Activated CD8-positive, alpha-beta T cell treated with anti-CD3 and anti-CD28 coated beads for 36 hours (primary cell): ENCODE measurements around the gene FFAR1. TPM values are rescaled to one million over a fixed set of nuclear protein-coding genes. Genes with fewer than 3 reads are reported as not detected.
A peak's percentile ranks its signal among the peaks of the same experiment; 100 is the strongest.

ENCODE experiments used
- ATAC-seq: fragments of 200-7000 bp; cut with Tn5 transposase; one replicate; pipeline ENCODE4 v1.10.0; 2021; ENCODE audit warnings: mild to moderate bottlenecking, moderate library complexity
- CTCF ChIA-PET: fragments of 350-600 bp; sonication (Branson Sonifier 250); formaldehyde crosslinking; loops from one replicate; lab custom pipeline; 2021; ENCODE audit warnings: antibody characterized with exemption; lab: Charles Lee
- POLR2A ChIA-PET: fragments of 350-600 bp; sonication (Branson Sonifier 250); formaldehyde crosslinking; loops from one replicate; lab custom pipeline; 2021; ENCODE audit warnings: antibody characterized with exemption; lab: Charles Lee
- DNase-seq: peaks from one replicate; pipeline ENCODE4 v3.0.0-alpha.2; 2020
- H3K27ac Mint-ChIP-seq: one replicate; pipeline ENCODE4 v1.8.0; 2021; ENCODE audit warnings: mild to moderate bottlenecking, mixed read lengths
- H3K27me3 Mint-ChIP-seq: one replicate; pipeline ENCODE4 v1.8.0; 2021; ENCODE audit warnings: mixed read lengths
- H3K36me3 Mint-ChIP-seq: one replicate; pipeline ENCODE4 v1.8.0; 2021; ENCODE audit warnings: low read depth, mixed read lengths
- H3K4me1 Mint-ChIP-seq: one replicate; pipeline ENCODE4 v1.8.0; 2021; ENCODE audit warnings: low read depth, mixed read lengths
- H3K4me3 Mint-ChIP-seq: one replicate; pipeline ENCODE4 v1.8.0; 2021; ENCODE audit warnings: mild to moderate bottlenecking, moderate library complexity, mixed read lengths
- H3K9me3 Mint-ChIP-seq: one replicate; pipeline ENCODE4 v1.8.0; 2021; ENCODE audit warnings: mixed read lengths
- CTCF ChIP-seq: fragments of 200-600 bp; IDR thresholded peaks from one replicate; pipeline ENCODE4 v1.8.0; 2022; ENCODE audit warnings: antibody characterized with exemption, mild to moderate bottlenecking
- intact Hi-C: fragments of 100-400 bp; cut with micrococcal nuclease; formaldehyde crosslinking; loops from one replicate; pipeline ENCODE4 v1.10.0; 2022
- total RNA-seq, 2 experiments: library from RNA; stranded (reverse); gene quantifications; one replicate each; pipeline ENCODE4 v1.2.3, GENCODE V29; 2021

The FFAR1 gene
- total RNA-seq, 2 experiments from 2014 or later, result not detected

- Mint-ChIP-seq H3K27me3 (peaks cover 2% of the 10 kb centered on the region), H3K4me1 (peaks cover 37% of the 10 kb centered on the region), H3K9me3 (no peaks in the 10 kb centered on the region), H3K4me3 (no peak overlapping the region), H3K27ac (no peak overlapping the region), H3K36me3 (no peaks in the 10 kb centered on the region)
- ATAC-seq, result no peak
- ChIA-PET CTCF (interaction anchor here (2.7 kb wide), 1 partner anchor 144 kb away, joined by 11 read pairs; no protein-coding TSS in a partner anchor), POLR2A (no interaction called here)
- TF ChIP-seq CTCF, result no peak
- intact Hi-C loops, result no loop called here
- DNase-seq, result no peak
Observed at GRCh38 chr19:35350591-35350990, 2.9 kb downstream of the FFAR1 start.

- Mint-ChIP-seq H3K4me1 (peaks cover 27% of the 10 kb centered on the region), H3K9me3 (no peaks in the 10 kb centered on the region), H3K27ac (no peak overlapping the region), H3K27me3 (peaks cover 2% of the 10 kb centered on the region), H3K36me3 (no peaks in the 10 kb centered on the region), H3K4me3 (no peak overlapping the region)
- ATAC-seq (no peak), DNase-seq (no peak)
- no peak for TF ChIP-seq CTCF
- ChIA-PET POLR2A (no interaction called here), CTCF (interaction anchor here (1.4 to 3.7 kb wide), 7 partner anchors 10 to 240 kb away, joined by 4 to 45 read pairs (median 11); no protein-coding TSS in a partner anchor)
- intact Hi-C loops, result loop anchor here (2.0 kb wide), 1 partner anchor 143 kb away; no protein-coding TSS in a partner anchor
Observed at GRCh38 chr19:35351411-35352176, 3.9 kb downstream of the FFAR1 start.

GRCh38 chr19:35352177-35352447 lies 4.4 kb downstream of the FFAR1 start:
- POLR2A ChIA-PET, result no interaction called here
- Mint-ChIP-seq H3K27me3 (peaks cover 2% of the 10 kb centered on the region), H3K9me3 (no peaks in the 10 kb centered on the region), H3K4me1 (peaks cover 21% of the 10 kb centered on the region), H3K4me3 (no peak overlapping the region), H3K27ac (no peak overlapping the region), H3K36me3 (no peaks in the 10 kb centered on the region)
- no peak for TF ChIP-seq CTCF
- CTCF ChIA-PET, result interaction anchor here (1.3 to 3.7 kb wide), 12 partner anchors 9 to 240 kb away, joined by 3 to 45 read pairs (median 6); no protein-coding TSS in a partner anchor
- no peak for DNase-seq
- ATAC-seq, result no peak
- intact Hi-C loops, result loop anchor here (2.0 kb wide), 1 partner anchor 143 kb away; no protein-coding TSS in a partner anchor

GRCh38 chr19:35352448-35353304 lies 5.0 kb downstream of the FFAR1 start:
- DNase-seq (peak; percentile 82), ATAC-seq (peak; percentile 87)
- POLR2A ChIA-PET, result interaction anchor here (1.2 kb wide), 1 partner anchor 142 kb away, joined by 3 read pairs; no protein-coding TSS in a partner anchor
- Mint-ChIP-seq H3K36me3 (no peaks in the 10 kb centered on the region), H3K9me3 (no peaks in the 10 kb centered on the region), H3K4me3 (no peak overlapping the region), H3K27me3 (peaks cover 2% of the 10 kb centered on the region), H3K4me1 (peaks cover 16% of the 10 kb centered on the region), H3K27ac (no peak overlapping the region)
- peak; percentile 95 for TF ChIP-seq CTCF
- intact Hi-C loops, result loop anchor here (1.0 to 2.0 kb wide), 2 partner anchors 116 to 142 kb away; no protein-coding TSS in a partner anchor
- CTCF ChIA-PET, result interaction anchor here (0.7 to 3.7 kb wide), 30 partner anchors 9 to 308 kb away, joined by 3 to 45 read pairs (median 4); no protein-coding TSS in a partner anchor
